ENCODE measurements around the gene EHBP1.

GRCh38 chr2:63029058-63029457, 323.5 kb downstream of the EHBP1 start:
- TF ChIP-seq POLR2AphosphoS5 (IDR thresholded peaks at IDR 0.05) = no peak
- TF ChIP-seq CTCF (IDR thresholded peaks at IDR 0.05) = no peak
- TF ChIP-seq POLR2A (IDR thresholded peaks at IDR 0.05) = no peak
- no peak for TF ChIP-seq EP300 (IDR thresholded peaks at IDR 0.05)

Measured in stomach (tissue), 4 donors.